ENCODE measurements around the gene ASAP2. TPM values are rescaled to one million over a fixed set of nuclear protein-coding genes. Genes with fewer than 3 reads are reported as not detected.

Gene ASAP2
- total RNA-seq, 2 experiments from 2014 or later, result not detected

GRCh38 chr2:9241233-9241632 lies 34.6 kb downstream of the ASAP2 start:
- Mint-ChIP-seq H3K4me3 (no peak overlapping the region), H3K36me3 (ENCODE audit: low read depth) (no peaks in the 10 kb centered on the region), H3K27ac (no peak overlapping the region), H3K4me1 (ENCODE audit: low read depth) (no peaks in the 10 kb centered on the region), H3K27me3 (ENCODE audit: low read depth) (peaks cover 9% of the 10 kb centered on the region), H3K9me3 (ENCODE audit: insufficient read depth) (no peaks in the 10 kb centered on the region)
- ChIA-PET POLR2A (no interaction called here), CTCF (no interaction called here)
- DNase-seq (no peak), ATAC-seq (no peak)

- ChIA-PET CTCF (no interaction called here), POLR2A (no interaction called here)
- Mint-ChIP-seq H3K27ac (no peak overlapping the region), H3K4me1 (ENCODE audit: low read depth) (no peaks in the 10 kb centered on the region), H3K9me3 (ENCODE audit: insufficient read depth) (no peaks in the 10 kb centered on the region), H3K36me3 (ENCODE audit: low read depth) (no peaks in the 10 kb centered on the region), H3K4me3 (no peak overlapping the region), H3K27me3 (ENCODE audit: low read depth) (peaks cover 11% of the 10 kb centered on the region)
- DNase-seq, result no peak
- no peak for ATAC-seq
Observed at GRCh38 chr2:9243357-9243756, 36.7 kb downstream of the ASAP2 start.

GRCh38 chr2:9244985-9245544 lies 38.5 kb downstream of the ASAP2 start:
- Mint-ChIP-seq H3K4me1 (ENCODE audit: low read depth) (no peaks in the 10 kb centered on the region), H3K36me3 (ENCODE audit: low read depth) (no peaks in the 10 kb centered on the region), H3K9me3 (ENCODE audit: insufficient read depth) (no peaks in the 10 kb centered on the region), H3K4me3 (no peak overlapping the region), H3K27ac (no peak overlapping the region), H3K27me3 (ENCODE audit: low read depth) (peaks cover 4% of the 10 kb centered on the region)
- CTCF ChIA-PET, result no interaction called here
- DNase-seq, result no peak
- POLR2A ChIA-PET, result no interaction called here
- ATAC-seq, result no peak

GRCh38 chr2:9247177-9247576 lies 40.6 kb downstream of the ASAP2 start:
- Mint-ChIP-seq H3K27ac (no peak overlapping the region), H3K9me3 (ENCODE audit: insufficient read depth) (no peaks in the 10 kb centered on the region), H3K36me3 (ENCODE audit: low read depth) (no peaks in the 10 kb centered on the region), H3K27me3 (ENCODE audit: low read depth) (peaks cover 4% of the 10 kb centered on the region), H3K4me1 (ENCODE audit: low read depth) (no peaks in the 10 kb centered on the region), H3K4me3 (no peak overlapping the region)
- DNase-seq (no peak), ATAC-seq (no peak)
- CTCF ChIA-PET, result no interaction called here
- POLR2A ChIA-PET, result no interaction called here

- ATAC-seq, result no peak
- CTCF ChIA-PET, result no interaction called here
Observed at GRCh38 chr2:9247786-9248185, 41.2 kb downstream of the ASAP2 start.

GRCh38 chr2:9248363-9248762 lies 41.8 kb downstream of the ASAP2 start:
- Mint-ChIP-seq H3K36me3 (ENCODE audit: low read depth) (no peaks in the 10 kb centered on the region), H3K9me3 (ENCODE audit: insufficient read depth) (no peaks in the 10 kb centered on the region), H3K4me3 (no peak overlapping the region), H3K4me1 (ENCODE audit: low read depth) (no peaks in the 10 kb centered on the region), H3K27me3 (ENCODE audit: low read depth) (peaks cover 2% of the 10 kb centered on the region), H3K27ac (no peak overlapping the region)
- POLR2A ChIA-PET, result no interaction called here
- ATAC-seq (no peak), DNase-seq (no peak)
- CTCF ChIA-PET, result no interaction called here

More at GRCh38 chr2:9247786-9248185, 41.2 kb downstream of the ASAP2 start:
- no peaks in the 10 kb centered on the region for H3K4me1 Mint-ChIP-seq (ENCODE audit: low read depth)
- POLR2A ChIA-PET, result no interaction called here
- no peaks in the 10 kb centered on the region for H3K9me3 Mint-ChIP-seq (ENCODE audit: insufficient read depth)
- H3K4me3 Mint-ChIP-seq, result no peak overlapping the region
- H3K36me3 Mint-ChIP-seq (ENCODE audit: low read depth), result no peaks in the 10 kb centered on the region
- H3K27me3 Mint-ChIP-seq (ENCODE audit: low read depth), result peaks cover 2% of the 10 kb centered on the region
- no peak for DNase-seq
- no peak overlapping the region for H3K27ac Mint-ChIP-seq

- Mint-ChIP-seq H3K4me1 (ENCODE audit: low read depth) (no peaks in the 10 kb centered on the region), H3K27ac (no peak overlapping the region), H3K36me3 (ENCODE audit: low read depth) (no peaks in the 10 kb centered on the region), H3K9me3 (ENCODE audit: insufficient read depth) (no peaks in the 10 kb centered on the region), H3K4me3 (no peak overlapping the region), H3K27me3 (ENCODE audit: low read depth) (peaks cover 2% of the 10 kb centered on the region)
- POLR2A ChIA-PET, result no interaction called here
- CTCF ChIA-PET, result no interaction called here
- ATAC-seq, result no peak
- DNase-seq, result no peak
Observed at GRCh38 chr2:9249020-9249800, 42.6 kb downstream of the ASAP2 start.

- H3K4me1 Mint-ChIP-seq (ENCODE audit: low read depth), result no peaks in the 10 kb centered on the region
- peaks cover 2% of the 10 kb centered on the region for H3K27me3 Mint-ChIP-seq (ENCODE audit: low read depth)
- no peak for ATAC-seq
- no peak for DNase-seq
- no peak overlapping the region for H3K4me3 Mint-ChIP-seq
- H3K27ac Mint-ChIP-seq, result no peak overlapping the region
- ChIA-PET POLR2A (no interaction called here), CTCF (no interaction called here)
- no peaks in the 10 kb centered on the region for H3K9me3 Mint-ChIP-seq (ENCODE audit: insufficient read depth)
- H3K36me3 Mint-ChIP-seq (ENCODE audit: low read depth), result no peaks in the 10 kb centered on the region
Observed at GRCh38 chr2:9250091-9250490, 43.5 kb downstream of the ASAP2 start.

GRCh38 chr2:9250498-9251153 lies 44.0 kb downstream of the ASAP2 start:
- POLR2A ChIA-PET, result no interaction called here
- Mint-ChIP-seq H3K4me3 (no peak overlapping the region), H3K27me3 (ENCODE audit: low read depth) (peaks cover 2% of the 10 kb centered on the region), H3K9me3 (ENCODE audit: insufficient read depth) (no peaks in the 10 kb centered on the region), H3K27ac (no peak overlapping the region), H3K4me1 (ENCODE audit: low read depth) (no peaks in the 10 kb centered on the region), H3K36me3 (ENCODE audit: low read depth) (no peaks in the 10 kb centered on the region)
- ATAC-seq, result no peak
- CTCF ChIA-PET, result no interaction called here
- DNase-seq, result no peak

- no peaks in the 10 kb centered on the region for H3K4me1 Mint-ChIP-seq (ENCODE audit: low read depth)
- peaks cover 5% of the 10 kb centered on the region for H3K27me3 Mint-ChIP-seq (ENCODE audit: low read depth)
- CTCF ChIA-PET, result no interaction called here
- no peak for ATAC-seq
- no peak for DNase-seq
- no peaks in the 10 kb centered on the region for H3K9me3 Mint-ChIP-seq (ENCODE audit: insufficient read depth)
- POLR2A ChIA-PET, result no interaction called here
- no peak overlapping the region for H3K4me3 Mint-ChIP-seq
- no peak overlapping the region for H3K27ac Mint-ChIP-seq
- no peaks in the 10 kb centered on the region for H3K36me3 Mint-ChIP-seq (ENCODE audit: low read depth)
Observed at GRCh38 chr2:9251154-9252001, 44.8 kb downstream of the ASAP2 start.

- no peaks in the 10 kb centered on the region for H3K4me1 Mint-ChIP-seq (ENCODE audit: low read depth)
- H3K27me3 Mint-ChIP-seq (ENCODE audit: low read depth), result peaks cover 3% of the 10 kb centered on the region
- POLR2A ChIA-PET, result no interaction called here
- CTCF ChIA-PET, result no interaction called here
- no peak for ATAC-seq
- H3K27ac Mint-ChIP-seq, result no peak overlapping the region
- H3K4me3 Mint-ChIP-seq, result no peak overlapping the region
- H3K9me3 Mint-ChIP-seq (ENCODE audit: insufficient read depth), result no peaks in the 10 kb centered on the region
- H3K36me3 Mint-ChIP-seq (ENCODE audit: low read depth), result no peaks in the 10 kb centered on the region
- no peak for DNase-seq
Observed at GRCh38 chr2:9252002-9252357, 45.4 kb downstream of the ASAP2 start.

GRCh38 chr2:9255416-9255815 lies 48.8 kb downstream of the ASAP2 start:
- Mint-ChIP-seq H3K36me3 (ENCODE audit: low read depth) (no peaks in the 10 kb centered on the region), H3K9me3 (ENCODE audit: insufficient read depth) (no peaks in the 10 kb centered on the region), H3K4me3 (no peak overlapping the region), H3K4me1 (ENCODE audit: low read depth) (no peaks in the 10 kb centered on the region), H3K27me3 (ENCODE audit: low read depth) (peaks cover 3% of the 10 kb centered on the region), H3K27ac (no peak overlapping the region)
- CTCF ChIA-PET, result no interaction called here
- ATAC-seq (no peak), DNase-seq (no peak)
- POLR2A ChIA-PET, result no interaction called here

Measured in activated CD8-positive, alpha-beta T cell treated with anti-CD3 and anti-CD28 coated beads, Interleukin-2, amount 10 ng/mL, durations not matched to agents 7 days and 5 days (primary cell).